WTC11 (cell line): ENCODE data around the gene GRM5.

Experiments
- CREM ChIP-seq: sonication (generic); formaldehyde crosslinking; IDR thresholded peaks from 2 replicates; pipeline ENCODE4 v1.8.1; 2022; ENCODE audit warnings: mild to moderate bottlenecking, missing genetic modification reagents, moderate library complexity
- FOXP1 ChIP-seq: sonication (generic); formaldehyde crosslinking; IDR thresholded peaks from 2 replicates; pipeline ENCODE4 v1.8.0; 2022; ENCODE audit warnings: missing genetic modification reagents, mild to moderate bottlenecking, moderate library complexity, borderline replicate concordance
- NR2C2 ChIP-seq: sonication (generic); formaldehyde crosslinking; IDR thresholded peaks from 2 replicates; pipeline ENCODE4 v1.8.0; 2022; ENCODE audit warnings: mild to moderate bottlenecking, missing genetic modification reagents
- NR3C1 ChIP-seq: sonication (generic); formaldehyde crosslinking; conservative IDR thresholded peaks from 2 replicates; pipeline ENCODE4 v1.8.1; 2023; ENCODE audit warnings: low read depth, mild to moderate bottlenecking, missing genetic modification reagents
- OVOL2 ChIP-seq: fragments of 250-450 bp; sonication (Bioruptor Pico); IDR thresholded peaks from 2 replicates; pipeline ENCODE4 v1.9.0; 2021; ENCODE audit warnings: mild to moderate bottlenecking, borderline replicate concordance
- TF ChIP-seq, protein P1 (sequence below): sonication (generic); formaldehyde crosslinking; IDR thresholded peaks from 2 replicates; pipeline ENCODE4 v1.8.1; 2023; ENCODE audit warnings: mild to moderate bottlenecking, missing genetic modification reagents, moderate library complexity
- TF ChIP-seq, protein P2 (sequence below): fragments of 200-600 bp; IDR thresholded peaks from 2 replicates; pipeline ENCODE4 v1.8.0; 2022; ENCODE audit warnings: antibody characterized with exemption
- TF ChIP-seq, protein P3 (sequence below): sonication (generic); formaldehyde crosslinking; IDR thresholded peaks from 2 replicates; pipeline ENCODE4 v1.8.0; 2022; ENCODE audit warnings: mild to moderate bottlenecking, missing genetic modification reagents

DNA sequence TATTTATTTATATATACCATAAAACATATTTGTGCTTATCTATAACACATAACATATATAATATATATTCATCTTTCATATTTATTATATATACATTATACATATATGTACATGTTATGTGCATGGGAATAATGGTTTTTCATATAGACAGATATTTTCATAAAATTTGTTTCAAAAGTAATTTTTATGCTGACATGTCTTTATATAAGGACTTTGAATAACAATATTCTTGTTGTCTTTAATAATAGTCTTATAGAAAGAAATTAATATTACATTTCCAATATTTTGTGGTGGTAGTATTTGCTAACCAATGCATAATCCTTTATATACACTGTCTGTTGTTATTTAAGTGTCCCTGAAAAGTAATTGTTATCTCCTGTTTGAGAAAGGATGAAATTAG lies 49.6 kb downstream of the GRM5 start:
- TF ChIP-seq, protein P1, sequence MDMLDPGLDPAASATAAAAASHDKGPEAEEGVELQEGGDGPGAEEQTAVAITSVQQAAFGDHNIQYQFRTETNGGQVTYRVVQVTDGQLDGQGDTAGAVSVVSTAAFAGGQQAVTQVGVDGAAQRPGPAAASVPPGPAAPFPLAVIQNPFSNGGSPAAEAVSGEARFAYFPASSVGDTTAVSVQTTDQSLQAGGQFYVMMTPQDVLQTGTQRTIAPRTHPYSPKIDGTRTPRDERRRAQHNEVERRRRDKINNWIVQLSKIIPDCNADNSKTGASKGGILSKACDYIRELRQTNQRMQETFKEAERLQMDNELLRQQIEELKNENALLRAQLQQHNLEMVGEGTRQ (CRISPR knock-in tag), result no peak
- TF ChIP-seq NR3C1 (CRISPR knock-in tag) (no peak), FOXP1 (CRISPR knock-in tag) (no peak), OVOL2 (CRISPR knock-in tag) (no peak), NR2C2 (no peak), CREM (CRISPR knock-in tag) (no peak)
- TF ChIP-seq, protein P2, sequence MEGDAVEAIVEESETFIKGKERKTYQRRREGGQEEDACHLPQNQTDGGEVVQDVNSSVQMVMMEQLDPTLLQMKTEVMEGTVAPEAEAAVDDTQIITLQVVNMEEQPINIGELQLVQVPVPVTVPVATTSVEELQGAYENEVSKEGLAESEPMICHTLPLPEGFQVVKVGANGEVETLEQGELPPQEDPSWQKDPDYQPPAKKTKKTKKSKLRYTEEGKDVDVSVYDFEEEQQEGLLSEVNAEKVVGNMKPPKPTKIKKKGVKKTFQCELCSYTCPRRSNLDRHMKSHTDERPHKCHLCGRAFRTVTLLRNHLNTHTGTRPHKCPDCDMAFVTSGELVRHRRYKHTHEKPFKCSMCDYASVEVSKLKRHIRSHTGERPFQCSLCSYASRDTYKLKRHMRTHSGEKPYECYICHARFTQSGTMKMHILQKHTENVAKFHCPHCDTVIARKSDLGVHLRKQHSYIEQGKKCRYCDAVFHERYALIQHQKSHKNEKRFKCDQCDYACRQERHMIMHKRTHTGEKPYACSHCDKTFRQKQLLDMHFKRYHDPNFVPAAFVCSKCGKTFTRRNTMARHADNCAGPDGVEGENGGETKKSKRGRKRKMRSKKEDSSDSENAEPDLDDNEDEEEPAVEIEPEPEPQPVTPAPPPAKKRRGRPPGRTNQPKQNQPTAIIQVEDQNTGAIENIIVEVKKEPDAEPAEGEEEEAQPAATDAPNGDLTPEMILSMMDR, result no peak
- TF ChIP-seq, protein P3, sequence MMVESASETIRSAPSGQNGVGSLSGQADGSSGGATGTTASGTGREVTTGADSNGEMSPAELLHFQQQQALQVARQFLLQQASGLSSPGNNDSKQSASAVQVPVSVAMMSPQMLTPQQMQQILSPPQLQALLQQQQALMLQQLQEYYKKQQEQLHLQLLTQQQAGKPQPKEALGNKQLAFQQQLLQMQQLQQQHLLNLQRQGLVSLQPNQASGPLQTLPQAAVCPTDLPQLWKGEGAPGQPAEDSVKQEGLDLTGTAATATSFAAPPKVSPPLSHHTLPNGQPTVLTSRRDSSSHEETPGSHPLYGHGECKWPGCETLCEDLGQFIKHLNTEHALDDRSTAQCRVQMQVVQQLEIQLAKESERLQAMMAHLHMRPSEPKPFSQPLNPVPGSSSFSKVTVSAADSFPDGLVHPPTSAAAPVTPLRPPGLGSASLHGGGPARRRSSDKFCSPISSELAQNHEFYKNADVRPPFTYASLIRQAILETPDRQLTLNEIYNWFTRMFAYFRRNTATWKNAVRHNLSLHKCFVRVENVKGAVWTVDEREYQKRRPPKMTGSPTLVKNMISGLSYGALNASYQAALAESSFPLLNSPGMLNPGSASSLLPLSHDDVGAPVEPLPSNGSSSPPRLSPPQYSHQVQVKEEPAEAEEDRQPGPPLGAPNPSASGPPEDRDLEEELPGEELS (CRISPR knock-in tag), result no peak
